Naive thymus-derived CD4-positive, alpha-beta T cell (primary cell): ENCODE data around the gene DMRT1. TPM values are rescaled to one million over a fixed set of nuclear protein-coding genes. Genes with fewer than 3 reads are reported as not detected.

Experiments
- ATAC-seq: fragments of 150-1000 bp; cut with Tn5 transposase; 2 replicates; pipeline ENCODE4 v1.10.0; 2021; ENCODE audit warnings: mild to moderate bottlenecking, moderate library complexity
- CTCF ChIA-PET: fragments of 350-600 bp; sonication (Branson Sonifier 250); formaldehyde crosslinking; loops from one replicate; lab custom pipeline; 2021; ENCODE audit warnings: antibody characterized with exemption; lab: Charles Lee
- POLR2A ChIA-PET: fragments of 350-600 bp; sonication (Branson Sonifier 250); formaldehyde crosslinking; loops from one replicate; lab custom pipeline; 2021; ENCODE audit warnings: antibody characterized with exemption, inconsistent platforms; lab: Charles Lee
- DNase-seq, 9 donors: peaks; one replicate each; pipeline versions ENCODE4 v3.0.0 to v3.0.0-alpha.2; 2020 to 2022; ENCODE audit warnings: mixed read lengths in 1 of 9
- H3K27ac ChIP-seq: one replicate; pipeline ENCODE4 v1.7.0; 2013; ENCODE audit warnings: mild to moderate bottlenecking, low read depth, low read length, moderate library complexity
- H3K27me3 ChIP-seq, 2 donors: one replicate each; pipeline ENCODE4 v1.7.0; 2013; ENCODE audit warnings: low read length in 2 of 2, mild to moderate bottlenecking in 2 of 2, moderate library complexity in 2 of 2; ENCODE audit not compliant: control insufficient read depth in 2 of 2, insufficient read depth in 2 of 2
- H3K36me3 ChIP-seq, 3 experiments: 1 replicate in 2 of 3; 2 replicates in 1 of 3; pipeline ENCODE4 v1.7.0; 2013; ENCODE audit warnings: low read length in 3 of 3, mild to moderate bottlenecking in 3 of 3, moderate library complexity in 1 of 3; ENCODE audit not compliant: insufficient read depth in 3 of 3, control insufficient read depth in 2 of 3
- H3K4me1 ChIP-seq, 2 donors: one replicate each; pipeline ENCODE4 v1.7.0; 2013; ENCODE audit warnings: low read length in 2 of 2, mild to moderate bottlenecking in 2 of 2, moderate library complexity in 1 of 2; ENCODE audit not compliant: control insufficient read depth in 2 of 2, insufficient read depth in 2 of 2
- H3K4me3 ChIP-seq: 2 replicates; pipeline ENCODE4 v1.7.0; 2013; ENCODE audit warnings: mild to moderate bottlenecking, low read length
- H3K9me3 ChIP-seq, 3 experiments: 1 replicate in 2 of 3; 2 replicates in 1 of 3; pipeline ENCODE4 v1.7.0; 2013; ENCODE audit warnings: low read length in 3 of 3; ENCODE audit not compliant: control insufficient read depth in 2 of 3
- H3K27ac Mint-ChIP-seq, 9 donors: one replicate each; pipeline ENCODE4 v1.8.0; 2020 to 2022; ENCODE audit warnings: mixed read lengths in 9 of 9, mild to moderate bottlenecking in 8 of 9, moderate library complexity in 5 of 9, inconsistent platforms in 2 of 9
- H3K27me3 Mint-ChIP-seq, 5 donors: one replicate each; pipeline ENCODE4 v1.8.0; 2021 to 2022; ENCODE audit warnings: mixed read lengths in 5 of 5, mild to moderate bottlenecking in 1 of 5
- H3K36me3 Mint-ChIP-seq, 5 donors: one replicate each; pipeline ENCODE4 v1.8.0; 2020 to 2022; ENCODE audit warnings: mixed read lengths in 5 of 5, mild to moderate bottlenecking in 3 of 5, inconsistent platforms in 1 of 5
- H3K4me1 Mint-ChIP-seq, 7 donors: one replicate each; pipeline ENCODE4 v1.8.0; 2020 to 2022; ENCODE audit warnings: mixed read lengths in 7 of 7, mild to moderate bottlenecking in 3 of 7, inconsistent platforms in 1 of 7
- H3K4me3 Mint-ChIP-seq, 10 donors: one replicate each; pipeline ENCODE4 v1.8.0; 2020 to 2022; ENCODE audit warnings: mild to moderate bottlenecking in 10 of 10, mixed read lengths in 10 of 10, moderate library complexity in 6 of 10, inconsistent platforms in 2 of 10
- H3K9me3 Mint-ChIP-seq, 11 donors: one replicate each; pipeline ENCODE4 v1.8.0; 2020 to 2022; ENCODE audit warnings: mixed read lengths in 11 of 11, mild to moderate bottlenecking in 4 of 11, inconsistent platforms in 1 of 11, moderate library complexity in 1 of 11
- intact Hi-C, 2 donors: fragments of 100-400 bp; cut with micrococcal nuclease; formaldehyde crosslinking; loops; one replicate each; pipeline ENCODE4 v1.15.1; 2023
- polyA plus RNA-seq, 2 donors: library from polyadenylated mRNA; unstranded; fragments of 300-500 nt; fragmentation: Illumina TruSeq; gene quantifications; one replicate each; pipeline ENCODE4 v1.2.3, GENCODE V29; 2021
- total RNA-seq, 6 experiments: library from RNA in 5 of 6; stranded (reverse) in 5 of 6; gene quantifications; 1 replicate in 5 of 6; 2 replicates in 1 of 6; pipeline ENCODE4 v1.2.3 and lab custom pipeline; 2021 to 2026

The DMRT1 gene
- total and polyA plus RNA-seq, 7 experiments from 2014 or later = not detected

DNA sequence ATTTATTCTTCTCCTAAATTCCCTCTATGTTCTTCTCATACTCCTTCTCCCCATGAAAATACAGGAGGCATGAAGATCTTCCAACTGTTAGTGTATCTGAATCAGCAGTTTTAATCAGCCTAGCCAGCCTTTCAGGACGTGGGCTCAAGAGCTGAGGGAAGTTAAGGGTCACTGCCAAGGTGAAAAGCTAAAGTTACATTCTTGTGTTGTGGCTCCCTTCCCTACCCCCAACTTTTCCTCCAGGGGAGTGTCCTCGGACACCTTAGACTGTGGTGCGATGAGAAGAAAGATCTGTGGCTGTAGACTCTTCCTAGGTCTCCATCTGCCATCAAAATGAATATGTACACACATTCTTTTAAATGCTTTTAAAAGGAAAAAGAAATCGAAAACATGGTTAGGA, 139.1 kb downstream of the DMRT1 start:
- H3K27ac Mint-ChIP-seq = no peak overlapping the region
- H3K27me3 Mint-ChIP-seq = peaks cover 70 to 83% (median 81%) of the 10 kb centered on the region in 5 donors
- H3K4me3 ChIP-seq = no peak overlapping the region
- H3K36me3 Mint-ChIP-seq = peaks cover 0 to 2% (median 0%) of the 10 kb centered on the region in 5 donors
- ChIA-PET POLR2A (no interaction called here), CTCF (no interaction called here)
- intact Hi-C loops = no loop called here
- no peak overlapping the region for H3K4me3 Mint-ChIP-seq
- peaks cover 0 to 2% (median 0%) of the 10 kb centered on the region in 11 donors for H3K9me3 Mint-ChIP-seq
- peaks cover 0 to 12% of the 10 kb centered on the region in 2 donors for H3K27me3 ChIP-seq
- H3K36me3 ChIP-seq = no peaks in the 10 kb centered on the region
- H3K4me1 Mint-ChIP-seq = peaks cover 4 to 12% (median 5%) of the 10 kb centered on the region in 7 donors
- H3K4me1 ChIP-seq = no peaks in the 10 kb centered on the region
- DNase-seq (no peak), ATAC-seq (no peak)
- no peak overlapping the region for H3K27ac ChIP-seq
- no peaks in the 10 kb centered on the region for H3K9me3 ChIP-seq

DNA sequence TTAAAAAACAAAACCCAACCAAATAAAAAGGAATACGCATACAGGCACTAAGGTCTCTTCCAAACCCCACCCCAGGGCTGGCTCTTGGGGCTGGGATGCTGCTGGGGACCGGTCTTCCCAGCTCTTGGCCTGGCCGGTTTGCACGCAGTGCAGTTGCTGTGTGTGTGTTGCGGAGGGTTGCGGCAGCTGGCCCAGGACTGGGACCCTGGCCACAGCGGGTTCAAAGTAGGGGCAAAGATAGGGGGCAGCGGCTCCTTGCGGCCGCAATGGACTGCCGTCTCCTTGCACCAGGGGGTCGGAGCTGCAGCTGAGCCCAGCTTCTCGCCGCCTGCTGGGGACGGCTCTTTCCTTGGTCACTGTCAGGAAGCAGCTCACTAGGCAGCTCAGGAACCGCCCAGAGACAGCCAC, 140.0 kb downstream of the DMRT1 start:
- Histone ChIP-seq H3K27ac (no peak overlapping the region), H3K4me3 (no peak overlapping the region), H3K9me3 (no peaks in the 10 kb centered on the region), H3K36me3 (no peaks in the 10 kb centered on the region), H3K27me3 (peaks cover 0 to 12% of the 10 kb centered on the region in 2 donors), H3K4me1 (no peaks in the 10 kb centered on the region)
- peaks cover 0 to 8% (median 0%) of the 10 kb centered on the region in 7 donors for H3K4me1 Mint-ChIP-seq
- intact Hi-C loops = no loop called here
- no peak overlapping the region for H3K27ac Mint-ChIP-seq
- CTCF ChIA-PET = no interaction called here
- H3K27me3 Mint-ChIP-seq = peaks cover 72 to 85% (median 79%) of the 10 kb centered on the region in 5 donors
- no peak for ATAC-seq
- no peak for DNase-seq
- peaks cover 0 to 2% (median 0%) of the 10 kb centered on the region in 5 donors for H3K36me3 Mint-ChIP-seq
- peaks cover 0 to 2% (median 0%) of the 10 kb centered on the region in 11 donors for H3K9me3 Mint-ChIP-seq
- no peak overlapping the region for H3K4me3 Mint-ChIP-seq
- POLR2A ChIA-PET = no interaction called here

- Mint-ChIP-seq H3K9me3 (peaks cover 0 to 3% (median 0%) of the 10 kb centered on the region in 11 donors), H3K27me3 (peaks cover 78 to 93% (median 85%) of the 10 kb centered on the region in 5 donors), H3K4me3 (no peak overlapping the region), H3K4me1 (peaks cover 0 to 8% (median 0%) of the 10 kb centered on the region in 7 donors), H3K27ac (no peak overlapping the region), H3K36me3 (peaks cover 0 to 2% (median 0%) of the 10 kb centered on the region in 5 donors)
- H3K27ac ChIP-seq = no peak overlapping the region
- H3K27me3 ChIP-seq = peaks cover 0 to 10% of the 10 kb centered on the region in 2 donors
- H3K4me1 ChIP-seq = no peaks in the 10 kb centered on the region
- no peaks in the 10 kb centered on the region for H3K36me3 ChIP-seq
- no peak overlapping the region for H3K4me3 ChIP-seq
- DNase-seq (no peak), ATAC-seq (no peak)
- intact Hi-C loops = no loop called here
- ChIA-PET CTCF (no interaction called here), POLR2A (no interaction called here)
- no peaks in the 10 kb centered on the region for H3K9me3 ChIP-seq
Observed at GRCh38 chr9:982394-983230, 141.1 kb downstream of the DMRT1 start.

- ATAC-seq (peak; percentile 50), DNase-seq (no peak)
- Mint-ChIP-seq H3K27ac (no peak overlapping the region), H3K4me1 (peaks cover 0 to 6% (median 0%) of the 10 kb centered on the region in 7 donors), H3K27me3 (peaks cover 16 to 39% (median 20%) of the 10 kb centered on the region in 5 donors), H3K9me3 (peaks cover 0 to 4% (median 0%) of the 10 kb centered on the region in 11 donors), H3K4me3 (no peak overlapping the region), H3K36me3 (no peaks in the 10 kb centered on the region)
- Histone ChIP-seq H3K27me3 (no peaks in the 10 kb centered on the region), H3K9me3 (peaks cover 0 to 4% (median 0%) of the 10 kb centered on the region in 3 experiments), H3K4me1 (no peaks in the 10 kb centered on the region), H3K27ac (no peak overlapping the region), H3K36me3 (no peaks in the 10 kb centered on the region), H3K4me3 (no peak overlapping the region)
- CTCF ChIA-PET = no interaction called here
- intact Hi-C loops = no loop called here
- POLR2A ChIA-PET = no interaction called here
Observed at GRCh38 chr9:994005-994404, 152.5 kb downstream of the DMRT1 start.

DNA sequence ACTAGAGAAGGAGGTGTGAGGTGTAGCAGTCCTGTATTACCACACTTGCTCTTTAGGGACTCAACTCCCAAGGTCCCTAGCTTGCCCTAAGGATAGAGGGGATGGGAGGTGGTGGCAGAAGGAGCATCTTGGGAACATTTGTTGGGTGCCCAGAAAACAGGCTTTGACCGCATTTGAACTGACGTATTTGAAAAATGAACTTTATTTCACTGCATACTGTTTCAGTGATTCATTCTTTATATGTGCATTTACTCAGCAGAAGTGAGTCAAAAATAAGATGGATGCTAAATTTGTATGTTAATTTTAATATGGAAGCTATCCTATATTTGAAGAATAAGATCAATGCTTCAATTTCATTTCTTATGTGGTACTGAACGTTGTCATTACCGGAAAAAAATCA, 153.7 kb downstream of the DMRT1 start:
- DNase-seq (no peak), ATAC-seq (no peak)
- Histone ChIP-seq H3K36me3 (no peaks in the 10 kb centered on the region), H3K27me3 (no peaks in the 10 kb centered on the region), H3K9me3 (peaks cover 0 to 4% (median 0%) of the 10 kb centered on the region in 3 experiments), H3K4me3 (no peak overlapping the region), H3K27ac (no peak overlapping the region), H3K4me1 (no peaks in the 10 kb centered on the region)
- Mint-ChIP-seq H3K36me3 (no peaks in the 10 kb centered on the region), H3K27me3 (peaks cover 8 to 28% (median 19%) of the 10 kb centered on the region in 5 donors), H3K9me3 (peaks cover 0 to 5% (median 0%) of the 10 kb centered on the region in 11 donors), H3K27ac (no peak overlapping the region), H3K4me1 (peaks cover 0 to 6% (median 1%) of the 10 kb centered on the region in 7 donors), H3K4me3 (no peak overlapping the region)
- CTCF ChIA-PET = no interaction called here
- intact Hi-C loops = no loop called here
- POLR2A ChIA-PET = interaction anchor here (0.6 kb wide), 1 partner anchor 143 kb away, joined by 4 read pairs; no protein-coding TSS in a partner anchor

GRCh38 chr9:995781-996180, 154.3 kb downstream of the DMRT1 start:
- peaks cover 0 to 6% (median 1%) of the 10 kb centered on the region in 7 donors for H3K4me1 Mint-ChIP-seq
- H3K4me1 ChIP-seq = no peaks in the 10 kb centered on the region
- H3K27me3 ChIP-seq = no peaks in the 10 kb centered on the region
- no peak overlapping the region for H3K27ac Mint-ChIP-seq
- no peak overlapping the region for H3K4me3 Mint-ChIP-seq
- ChIA-PET POLR2A (no interaction called here), CTCF (no interaction called here)
- DNase-seq = no peak
- no peaks in the 10 kb centered on the region for H3K36me3 ChIP-seq
- peaks cover 8 to 22% (median 13%) of the 10 kb centered on the region in 5 donors for H3K27me3 Mint-ChIP-seq
- no peak for ATAC-seq
- H3K4me3 ChIP-seq = no peak overlapping the region
- H3K9me3 ChIP-seq = peaks cover 0 to 4% (median 0%) of the 10 kb centered on the region in 3 experiments
- intact Hi-C loops = no loop called here
- peaks cover 0 to 5% (median 0%) of the 10 kb centered on the region in 11 donors for H3K9me3 Mint-ChIP-seq
- H3K27ac ChIP-seq = no peak overlapping the region
- H3K36me3 Mint-ChIP-seq = no peaks in the 10 kb centered on the region
